NCI-H774 (cell line): Measurements from ENCODE around the gene VPS39.

Source experiments
- DNase-seq: peaks from one replicate; lab custom pipeline; 2025; lab: John Stamatoyannopoulos, UW

VPS39 gene

DNA sequence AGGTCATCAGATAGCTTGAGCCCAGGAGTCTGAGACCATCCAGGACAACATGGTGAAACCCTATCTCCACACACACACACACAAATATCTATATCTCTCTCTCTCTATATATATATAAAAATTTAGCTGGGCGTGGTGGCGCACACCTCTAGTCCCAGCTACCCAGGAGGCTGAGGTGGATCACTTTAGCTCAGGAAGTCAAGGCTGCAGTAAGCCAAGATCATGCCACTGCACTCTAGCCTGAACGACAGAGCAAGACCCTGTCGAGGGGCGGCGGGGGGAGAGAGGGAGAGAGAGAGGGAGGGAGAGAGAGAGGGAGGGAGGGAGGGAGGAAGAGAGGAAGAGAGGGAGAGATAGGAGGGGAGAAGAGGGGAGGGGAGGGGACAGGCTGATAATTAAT lies 79.6 kb downstream of the VPS39 start:
- DNase-seq = no peak

DNA sequence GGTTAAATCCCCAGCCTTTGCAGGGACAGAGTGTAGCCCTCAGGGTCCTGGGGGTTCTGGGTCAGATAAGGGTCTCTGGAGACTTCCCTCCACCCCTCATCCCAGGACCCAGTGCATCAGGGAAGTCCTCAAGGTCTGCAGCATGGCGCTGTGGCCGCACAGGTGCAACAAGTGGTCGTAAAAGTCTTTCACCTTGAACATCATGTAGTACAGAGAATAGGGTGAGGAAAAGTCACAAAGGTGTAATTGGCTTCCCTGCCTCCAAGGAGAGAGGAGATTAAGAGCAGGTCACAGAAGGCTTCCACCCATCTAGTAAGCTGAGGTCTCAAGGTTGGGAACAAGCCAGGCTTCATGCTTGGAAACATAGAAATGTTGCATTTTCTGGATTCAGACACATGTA lies 84.6 kb downstream of the VPS39 start:
- DNase-seq = no peak

DNA sequence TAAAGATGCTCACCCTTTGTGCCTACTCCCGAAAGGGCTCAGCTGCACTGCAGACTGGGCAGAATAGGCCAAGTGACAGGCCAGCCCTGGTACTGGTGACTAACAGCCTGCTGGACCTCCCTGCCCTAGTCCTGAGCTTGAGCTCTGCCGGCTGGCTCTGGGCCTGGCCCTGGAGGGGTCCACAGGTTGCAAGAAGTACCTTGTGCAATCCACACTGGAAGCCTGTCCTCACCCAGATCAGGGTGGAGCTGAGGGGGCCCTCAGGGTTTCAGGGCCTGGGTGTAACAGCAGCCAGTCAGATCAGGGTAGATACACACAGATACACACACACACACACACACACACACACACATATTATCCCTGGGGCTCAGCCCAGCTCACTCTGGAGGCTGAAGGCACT lies 86.4 kb downstream of the VPS39 start:
- no peak for DNase-seq

- no peak for DNase-seq
These were observed 87.1 kb downstream of the VPS39 start for GRCh38 chr15:42121021-42121420.

GRCh38 chr15:42120285-42120684 lies 87.8 kb downstream of the VPS39 start:
- DNase-seq = no peak

GRCh38 chr15:42119446-42119760 lies 88.7 kb downstream of the VPS39 start:
- DNase-seq = no peak

GRCh38 chr15:42118650-42119445 lies 89.3 kb downstream of the VPS39 start:
- DNase-seq = peak; percentile 32

GRCh38 chr15:42111924-42112323 lies 96.2 kb downstream of the VPS39 start:
- DNase-seq = no peak

DNA sequence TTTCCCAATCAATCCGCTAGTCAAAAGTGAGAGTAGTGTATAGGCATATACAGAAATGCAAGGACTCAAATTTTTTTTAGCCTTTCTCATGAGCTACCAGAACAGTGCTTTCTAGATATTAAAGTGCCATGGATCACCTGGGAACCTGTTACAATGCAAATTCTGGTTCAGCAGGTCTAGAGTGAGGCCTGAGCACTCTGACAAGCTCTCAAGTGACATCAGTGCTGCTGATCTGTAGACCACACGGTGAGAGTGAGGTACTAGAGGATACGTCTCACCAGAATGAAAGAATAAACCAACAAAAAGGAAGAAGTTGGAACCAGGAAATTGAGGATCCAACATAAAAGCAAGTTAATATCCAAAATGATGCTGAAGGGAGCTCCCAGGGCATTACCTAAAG lies 97.7 kb downstream of the VPS39 start:
- no peak for DNase-seq

DNA sequence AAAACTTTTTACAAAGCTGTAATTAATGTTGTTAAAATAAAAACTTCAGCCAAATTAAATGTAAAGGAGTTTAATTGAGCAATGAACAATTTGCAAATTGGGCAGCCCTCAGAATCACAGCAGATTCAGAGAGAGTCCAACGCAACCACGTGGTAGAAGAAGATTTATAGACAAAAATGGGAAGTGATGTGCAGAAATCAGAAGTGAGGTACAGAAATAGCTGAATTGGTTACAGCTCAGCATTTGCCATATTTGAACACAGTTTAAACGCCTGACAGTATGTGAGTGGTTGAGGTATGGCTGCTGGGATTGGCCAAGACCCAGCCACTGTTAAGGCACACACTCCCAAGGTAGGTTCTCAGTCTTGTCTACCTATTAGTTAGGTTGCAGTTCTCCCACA lies 99.3 kb downstream of the VPS39 start:
- DNase-seq = no peak
